Measurements from ENCODE around the gene ZNF556. TPM values are rescaled to one million over a fixed set of nuclear protein-coding genes. Genes with fewer than 3 reads are reported as not detected.

Gene ZNF556
- total RNA-seq, 2 donors from 2014 or later: 0.10 TPM; not detected in 1

DNA sequence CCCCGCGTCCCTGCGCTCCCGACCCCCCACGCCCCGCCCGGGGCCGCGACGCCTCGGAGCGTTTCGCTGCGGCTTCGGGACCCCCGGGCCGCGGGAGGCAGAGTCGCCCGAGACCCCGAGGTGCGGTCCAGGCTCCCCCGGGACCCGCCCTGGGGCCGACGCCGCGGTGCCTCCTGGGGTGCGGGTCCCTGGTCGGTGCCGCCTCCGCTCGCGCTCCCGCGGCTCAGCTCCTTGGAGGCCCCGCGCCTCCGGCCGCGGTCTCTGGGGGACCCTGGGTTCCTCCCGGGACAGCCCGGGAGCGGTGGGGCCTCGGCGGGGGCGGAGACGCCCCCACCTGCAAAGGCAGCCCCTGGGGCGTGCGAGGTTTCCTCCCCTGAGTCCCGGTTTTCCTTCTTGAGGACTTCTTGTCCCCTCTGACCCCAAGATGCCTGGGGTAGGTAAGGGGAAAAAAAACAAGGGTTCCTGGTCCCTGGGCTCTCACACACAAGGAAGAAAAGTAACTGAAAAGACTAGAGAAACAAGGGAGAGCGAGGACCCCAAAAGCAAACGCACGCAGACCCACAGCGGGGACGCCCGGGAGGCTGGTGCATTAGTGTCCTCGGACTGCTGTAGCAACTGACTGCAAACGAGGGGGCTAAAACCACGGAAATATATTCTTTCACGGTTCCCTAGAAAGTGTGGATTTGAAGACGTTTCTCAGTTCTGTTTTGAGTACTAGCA is 25.1 kb upstream of the ZNF556 start:
- peaks cover 5 to 7% of the 10 kb centered on the region in 2 donors for H3K9me3 Mint-ChIP-seq
- H3K4me1 Mint-ChIP-seq (ENCODE audit: low read depth): peaks cover 17% of the 10 kb centered on the region
- H3K36me3 Mint-ChIP-seq (ENCODE audit: insufficient read depth in 2 of 2): peaks cover 3 to 9% of the 10 kb centered on the region in 2 donors
- H3K27me3 Mint-ChIP-seq (ENCODE audit: low read depth): no peaks in the 10 kb centered on the region
- no peak overlapping the region for H3K27ac Mint-ChIP-seq
- peak overlapping the region; percentile 70 to 84 for H3K4me3 Mint-ChIP-seq
- DNase-seq (peak; percentile 27 to 34), ATAC-seq (replicated peaks in 1 of 2) (peak in 1 of 2 donors; percentile 5)

DNA sequence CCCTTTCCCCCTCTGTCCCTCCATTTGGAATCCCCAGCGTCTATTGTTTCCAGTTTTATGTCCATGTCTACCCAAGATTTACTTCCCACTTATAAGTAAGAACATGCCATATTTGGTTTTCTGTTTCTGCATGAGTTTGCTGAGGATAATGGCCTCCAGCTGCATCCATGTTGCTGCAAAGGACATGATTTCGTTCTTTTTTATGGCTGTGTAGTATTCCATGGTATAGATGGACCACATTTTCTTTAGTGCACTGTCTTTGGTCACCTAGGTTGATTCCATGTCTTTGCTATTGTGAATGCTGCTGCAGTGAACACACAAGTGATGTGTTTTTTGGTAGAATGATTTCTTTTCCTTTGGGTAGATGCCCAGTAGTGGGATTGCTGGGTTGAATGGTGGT is 22.0 kb upstream of the ZNF556 start:
- no peak for ATAC-seq (replicated peaks in 1 of 2)
- Mint-ChIP-seq H3K27ac (no peak overlapping the region), H3K4me1 (ENCODE audit: low read depth) (peaks cover 21% of the 10 kb centered on the region), H3K36me3 (ENCODE audit: insufficient read depth in 2 of 2) (peaks cover 4 to 7% of the 10 kb centered on the region in 2 donors), H3K4me3 (no peak overlapping the region), H3K9me3 (peaks cover 5 to 6% of the 10 kb centered on the region in 2 donors), H3K27me3 (ENCODE audit: low read depth) (no peaks in the 10 kb centered on the region)
- DNase-seq: no peak

DNA sequence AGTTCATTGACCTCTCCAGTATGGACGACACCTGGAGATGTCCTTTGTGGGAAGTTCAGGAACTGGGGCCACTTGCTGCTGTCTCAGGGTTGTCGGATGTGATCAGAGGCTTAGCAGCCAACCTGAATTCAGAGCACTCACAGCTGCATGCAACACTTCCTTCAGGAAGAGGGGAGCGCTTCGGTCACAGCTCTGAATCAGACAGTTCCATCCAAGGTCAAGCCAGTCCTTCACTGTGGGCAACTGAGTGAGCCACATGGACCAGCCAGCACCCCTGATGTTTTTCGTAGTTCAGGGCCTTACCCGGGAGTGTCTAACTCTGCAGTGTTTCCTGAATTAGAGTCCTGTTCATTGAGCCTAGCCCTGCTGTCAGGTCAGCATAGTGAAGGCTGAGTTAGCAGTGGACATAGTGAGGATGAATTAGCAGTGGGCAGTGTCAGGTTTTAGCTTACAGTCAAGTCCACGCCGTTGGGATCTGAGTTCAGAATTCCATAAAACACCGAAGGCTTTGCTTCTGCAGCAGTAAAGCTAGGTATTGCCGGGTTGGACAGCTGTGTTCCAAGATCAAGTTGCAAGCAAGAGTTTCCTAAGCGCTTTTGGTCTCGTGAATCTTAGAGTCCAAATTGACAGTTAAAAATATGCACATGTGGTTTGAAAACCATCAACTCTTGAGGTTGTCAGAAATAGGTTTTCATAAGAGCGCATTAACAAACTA is 20.8 kb upstream of the ZNF556 start:
- H3K27me3 Mint-ChIP-seq (ENCODE audit: low read depth): no peaks in the 10 kb centered on the region
- DNase-seq (no peak), ATAC-seq (replicated peaks in 1 of 2) (no peak)
- peaks cover 26% of the 10 kb centered on the region for H3K4me1 Mint-ChIP-seq (ENCODE audit: low read depth)
- peaks cover 13 to 17% of the 10 kb centered on the region in 2 donors for H3K36me3 Mint-ChIP-seq (ENCODE audit: insufficient read depth in 2 of 2)
- H3K4me3 Mint-ChIP-seq: no peak overlapping the region
- H3K9me3 Mint-ChIP-seq: peaks cover 6 to 13% of the 10 kb centered on the region in 2 donors
- H3K27ac Mint-ChIP-seq: no peak overlapping the region

- Mint-ChIP-seq H3K27me3 (ENCODE audit: low read depth) (no peaks in the 10 kb centered on the region), H3K27ac (no peak overlapping the region), H3K36me3 (ENCODE audit: insufficient read depth in 2 of 2) (peaks cover 21 to 27% of the 10 kb centered on the region in 2 donors), H3K9me3 (peaks cover 6 to 17% of the 10 kb centered on the region in 2 donors), H3K4me3 (no peak overlapping the region), H3K4me1 (ENCODE audit: low read depth) (peaks cover 21% of the 10 kb centered on the region)
- DNase-seq: no peak
- ATAC-seq (replicated peaks in 1 of 2): no peak
Measured at GRCh38 chr19:2847507-2847906, 19.6 kb upstream of the ZNF556 start.

- peaks cover 30 to 37% of the 10 kb centered on the region in 2 donors for H3K36me3 Mint-ChIP-seq (ENCODE audit: insufficient read depth in 2 of 2)
Measured at GRCh38 chr19:2848616-2849015, 18.5 kb upstream of the ZNF556 start.

GRCh38 chr19:2850256-2850925 is 16.7 kb upstream of the ZNF556 start:
- H3K27ac Mint-ChIP-seq: peak overlapping the region; percentile 67
- peak overlapping the region; percentile 47 to 73 for H3K4me3 Mint-ChIP-seq
- no peaks in the 10 kb centered on the region for H3K27me3 Mint-ChIP-seq (ENCODE audit: low read depth)
- ATAC-seq (replicated peaks in 1 of 2) (no peak), DNase-seq (no peak)
- H3K4me1 Mint-ChIP-seq (ENCODE audit: low read depth): peaks cover 13% of the 10 kb centered on the region
- H3K36me3 Mint-ChIP-seq (ENCODE audit: insufficient read depth in 2 of 2): peaks cover 40 to 48% of the 10 kb centered on the region in 2 donors
- peaks cover 13 to 28% of the 10 kb centered on the region in 2 donors for H3K9me3 Mint-ChIP-seq

More at GRCh38 chr19:2848616-2849015, 18.5 kb upstream of the ZNF556 start:
- no peaks in the 10 kb centered on the region for H3K27me3 Mint-ChIP-seq (ENCODE audit: low read depth)
- no peak overlapping the region for H3K4me3 Mint-ChIP-seq
- peaks cover 6 to 23% of the 10 kb centered on the region in 2 donors for H3K9me3 Mint-ChIP-seq
- no peak overlapping the region for H3K27ac Mint-ChIP-seq
- H3K4me1 Mint-ChIP-seq (ENCODE audit: low read depth): peaks cover 13% of the 10 kb centered on the region
- no peak for DNase-seq
- no peak for ATAC-seq (replicated peaks in 1 of 2)

- peaks cover 15 to 29% of the 10 kb centered on the region in 2 donors for H3K9me3 Mint-ChIP-seq
Measured at GRCh38 chr19:2852598-2852997, 14.5 kb upstream of the ZNF556 start.

DNA sequence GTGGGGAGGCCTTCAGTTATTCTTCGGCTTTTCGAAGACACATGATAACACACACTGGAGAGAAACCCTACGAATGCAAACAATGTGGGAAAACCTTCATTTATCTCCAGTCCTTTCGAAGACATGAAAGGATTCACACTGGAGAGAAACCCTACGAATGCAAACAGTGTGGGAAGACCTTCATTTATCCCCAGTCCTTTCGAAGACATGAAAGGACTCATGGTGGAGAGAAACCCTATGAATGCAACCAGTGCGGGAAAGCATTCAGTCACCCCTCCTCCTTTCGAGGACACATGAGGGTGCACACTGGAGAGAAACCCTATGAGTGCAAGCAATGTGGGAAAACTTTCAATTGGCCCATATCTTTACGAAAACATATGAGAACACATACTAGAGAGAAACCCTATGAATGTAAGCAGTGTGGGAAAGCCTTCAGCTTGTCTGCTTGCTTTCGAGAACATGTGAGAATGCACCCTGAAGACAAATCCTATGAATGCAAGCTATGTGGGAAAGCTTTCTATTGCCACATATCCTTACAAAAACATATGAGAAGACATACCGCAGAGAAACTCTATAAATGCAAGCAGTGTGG is 14.0 kb upstream of the ZNF556 start:
- Mint-ChIP-seq H3K9me3 (peaks cover 15 to 32% of the 10 kb centered on the region in 2 donors), H3K4me3 (no peak overlapping the region), H3K36me3 (ENCODE audit: insufficient read depth in 2 of 2) (peaks cover 43 to 57% of the 10 kb centered on the region in 2 donors), H3K27me3 (ENCODE audit: low read depth) (no peaks in the 10 kb centered on the region), H3K4me1 (ENCODE audit: low read depth) (peaks cover 21% of the 10 kb centered on the region), H3K27ac (no peak overlapping the region)
- DNase-seq (no peak), ATAC-seq (replicated peaks in 1 of 2) (no peak)

More at GRCh38 chr19:2852598-2852997, 14.5 kb upstream of the ZNF556 start:
- no peaks in the 10 kb centered on the region for H3K27me3 Mint-ChIP-seq (ENCODE audit: low read depth)
- H3K4me1 Mint-ChIP-seq (ENCODE audit: low read depth): peaks cover 21% of the 10 kb centered on the region
- H3K4me3 Mint-ChIP-seq: no peak overlapping the region
- DNase-seq (no peak), ATAC-seq (replicated peaks in 1 of 2) (no peak)
- H3K27ac Mint-ChIP-seq: no peak overlapping the region
- peaks cover 41 to 57% of the 10 kb centered on the region in 2 donors for H3K36me3 Mint-ChIP-seq (ENCODE audit: insufficient read depth in 2 of 2)

DNA sequence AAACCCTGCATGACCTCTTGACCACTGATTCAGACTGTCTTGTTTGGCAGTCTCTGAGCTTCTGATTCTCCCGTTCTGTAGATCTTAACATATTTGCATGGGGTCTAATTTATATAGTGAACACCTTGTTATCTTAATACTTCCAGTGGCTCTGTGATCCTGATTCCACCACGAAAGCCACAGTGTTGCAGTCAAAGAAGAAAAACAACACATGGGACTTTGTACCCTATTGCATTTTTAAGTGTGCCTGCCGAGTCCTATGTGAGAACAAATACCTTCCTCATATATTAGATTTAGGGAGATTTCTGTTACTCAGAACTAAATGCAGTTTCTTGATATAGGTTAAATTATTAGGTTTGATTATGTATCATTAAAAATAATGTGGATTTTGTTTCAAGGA is 12.3 kb upstream of the ZNF556 start:
- H3K36me3 Mint-ChIP-seq (ENCODE audit: insufficient read depth in 2 of 2): peaks cover 45 to 57% of the 10 kb centered on the region in 2 donors
- no peaks in the 10 kb centered on the region for H3K27me3 Mint-ChIP-seq (ENCODE audit: low read depth)
- peaks cover 20% of the 10 kb centered on the region for H3K4me1 Mint-ChIP-seq (ENCODE audit: low read depth)
- ATAC-seq (replicated peaks in 1 of 2) (no peak), DNase-seq (no peak)
- peaks cover 17 to 34% of the 10 kb centered on the region in 2 donors for H3K9me3 Mint-ChIP-seq
- no peak overlapping the region for H3K4me3 Mint-ChIP-seq
- H3K27ac Mint-ChIP-seq: no peak overlapping the region

DNA sequence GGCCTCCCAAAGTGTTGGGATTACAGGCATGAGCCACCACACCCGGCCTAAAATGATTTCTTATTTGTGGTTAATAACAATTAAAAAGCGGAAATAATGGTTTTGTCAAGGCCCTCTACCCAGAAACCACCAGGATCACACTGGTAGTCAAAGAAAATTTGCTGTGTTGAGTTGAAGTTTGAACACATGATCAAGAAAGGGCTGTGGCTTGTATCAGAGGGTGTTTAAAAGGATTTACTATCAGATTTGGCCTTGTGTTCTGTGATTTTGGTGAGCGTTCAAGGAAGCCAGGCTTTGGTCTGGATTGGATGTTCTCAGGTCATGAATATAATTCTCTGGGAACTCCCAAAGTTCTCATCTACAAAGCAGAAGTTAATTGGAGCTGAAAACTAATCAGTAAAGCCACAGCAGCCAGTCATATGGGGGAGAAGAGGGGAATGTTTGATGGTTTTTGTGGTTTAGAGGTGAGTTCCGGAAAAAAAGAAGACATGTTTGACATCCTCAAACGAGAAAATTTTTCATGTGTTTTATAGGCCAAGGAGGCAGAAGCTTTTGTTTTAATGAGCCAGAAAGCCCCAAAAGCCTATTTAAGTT is 10.6 kb upstream of the ZNF556 start:
- Mint-ChIP-seq H3K36me3 (ENCODE audit: insufficient read depth in 2 of 2) (peaks cover 33 to 43% of the 10 kb centered on the region in 2 donors), H3K27ac (no peak overlapping the region), H3K4me3 (peak overlapping the region; percentile 10 to 13), H3K4me1 (ENCODE audit: low read depth) (peaks cover 12% of the 10 kb centered on the region), H3K9me3 (peaks cover 14 to 25% of the 10 kb centered on the region in 2 donors), H3K27me3 (ENCODE audit: low read depth) (no peaks in the 10 kb centered on the region)
- ATAC-seq (replicated peaks in 1 of 2) (no peak), DNase-seq (no peak)

- DNase-seq: no peak
- ATAC-seq (replicated peaks in 1 of 2): no peak
- Mint-ChIP-seq H3K36me3 (ENCODE audit: insufficient read depth in 2 of 2) (peaks cover 15 to 20% of the 10 kb centered on the region in 2 donors), H3K9me3 (peaks cover 14 to 16% of the 10 kb centered on the region in 2 donors), H3K4me3 (no peak overlapping the region), H3K27ac (no peak overlapping the region), H3K4me1 (ENCODE audit: low read depth) (peaks cover 12% of the 10 kb centered on the region), H3K27me3 (ENCODE audit: low read depth) (no peaks in the 10 kb centered on the region)
Measured at GRCh38 chr19:2858864-2859263, 8.3 kb upstream of the ZNF556 start.

GRCh38 chr19:2863816-2864215 is 3.3 kb upstream of the ZNF556 start:
- Mint-ChIP-seq H3K9me3 (peaks cover 3 to 5% of the 10 kb centered on the region in 2 donors), H3K36me3 (ENCODE audit: insufficient read depth in 2 of 2) (peaks cover 0 to 2% of the 10 kb centered on the region in 2 donors), H3K27ac (no peak overlapping the region), H3K4me3 (no peak overlapping the region), H3K4me1 (ENCODE audit: low read depth) (no peaks in the 10 kb centered on the region), H3K27me3 (ENCODE audit: low read depth) (peaks cover 7% of the 10 kb centered on the region)
- ATAC-seq (replicated peaks in 1 of 2): no peak
- DNase-seq: no peak

Data from activated T-cell treated with anti-CD3 and anti-CD28 coated beads, Interleukin-2, amount 50 U/mL, for 72 hours (primary cell).